GM18498 (cell line): ENCODE measurements around the gene NAV2.

Source experiments
- ATAC-seq: cut with Tn5 transposase; IDR thresholded peaks from one replicate; pipeline ENCODE4 v1.9.1; 2021; ENCODE audit warnings: mild to moderate bottlenecking, moderate library complexity; ENCODE audit not compliant: unreplicated experiment

NAV2 gene

DNA sequence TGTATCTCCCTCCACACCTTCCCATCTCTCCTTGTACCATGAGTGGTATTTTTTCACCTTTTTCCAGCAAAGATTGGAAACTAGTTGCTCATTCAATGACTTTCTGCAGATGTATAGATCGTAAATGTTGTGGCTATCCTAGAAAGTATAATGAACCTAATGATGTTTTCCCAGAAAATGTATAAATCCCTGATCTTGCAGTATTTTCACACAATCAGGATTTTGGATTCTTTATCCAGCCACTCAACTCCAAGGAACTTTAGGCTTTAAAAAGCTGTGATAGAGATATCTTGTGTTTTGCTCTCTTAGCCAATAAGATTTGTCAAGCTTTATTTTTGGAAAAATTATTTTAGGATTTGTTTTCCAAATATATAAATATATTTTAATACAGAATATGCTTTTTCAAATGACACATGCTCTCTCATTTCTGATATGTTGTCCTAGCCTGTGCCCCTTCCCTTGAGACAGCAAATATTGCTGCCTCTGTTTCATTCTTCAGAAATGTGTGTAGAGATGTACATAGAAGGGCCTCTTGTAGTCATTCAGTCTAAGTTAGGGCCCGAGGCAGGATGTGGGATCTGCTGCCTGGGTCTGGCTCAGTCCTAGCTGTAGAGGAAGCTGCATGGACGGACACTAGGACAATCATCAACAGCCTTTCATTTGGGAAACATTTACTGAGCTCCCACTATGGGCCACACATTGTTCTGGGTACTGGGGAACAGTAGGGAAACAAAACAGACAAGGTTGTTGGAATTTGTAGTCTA is 62.4 kb downstream of the NAV2 start:
- no peak for ATAC-seq

DNA sequence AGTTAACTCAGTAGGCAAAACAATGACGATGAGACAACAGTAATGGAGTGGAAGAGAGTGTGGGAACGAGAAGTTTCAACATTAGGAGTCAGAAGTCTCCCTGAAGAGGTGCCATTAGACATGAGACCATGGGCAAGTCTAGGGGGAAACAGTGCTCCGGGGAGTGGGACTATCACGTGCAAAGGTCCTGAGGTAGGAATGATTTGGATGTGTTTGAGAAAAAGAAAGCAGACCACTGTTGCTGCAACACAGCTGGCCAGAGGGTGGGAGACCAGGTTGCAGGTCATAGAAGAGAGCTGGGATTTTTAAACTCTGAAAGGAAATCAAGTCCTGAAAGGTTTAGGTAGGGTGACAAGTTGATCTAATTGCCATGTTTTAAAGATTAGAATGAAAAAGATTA is 63.0 kb downstream of the NAV2 start:
- ATAC-seq = no peak

DNA sequence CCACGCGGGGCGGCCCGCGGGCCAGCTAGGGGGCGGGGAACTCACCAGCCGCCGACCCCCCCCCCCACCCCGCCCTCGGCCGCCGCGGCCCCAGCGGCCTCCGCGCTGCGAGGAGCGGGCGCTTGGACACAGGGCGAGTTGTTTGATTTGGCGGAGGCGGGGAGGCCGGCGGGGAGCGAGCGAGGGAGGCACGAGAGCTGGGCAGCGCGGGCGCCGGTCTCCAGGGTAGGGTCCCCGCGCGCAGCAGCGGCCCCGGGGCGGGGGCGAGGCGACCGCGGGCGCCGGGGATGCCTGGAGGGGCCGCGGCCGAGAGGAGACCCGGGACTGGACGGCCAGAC is 64.4 kb downstream of the NAV2 start:
- peak; percentile 43 for ATAC-seq

DNA sequence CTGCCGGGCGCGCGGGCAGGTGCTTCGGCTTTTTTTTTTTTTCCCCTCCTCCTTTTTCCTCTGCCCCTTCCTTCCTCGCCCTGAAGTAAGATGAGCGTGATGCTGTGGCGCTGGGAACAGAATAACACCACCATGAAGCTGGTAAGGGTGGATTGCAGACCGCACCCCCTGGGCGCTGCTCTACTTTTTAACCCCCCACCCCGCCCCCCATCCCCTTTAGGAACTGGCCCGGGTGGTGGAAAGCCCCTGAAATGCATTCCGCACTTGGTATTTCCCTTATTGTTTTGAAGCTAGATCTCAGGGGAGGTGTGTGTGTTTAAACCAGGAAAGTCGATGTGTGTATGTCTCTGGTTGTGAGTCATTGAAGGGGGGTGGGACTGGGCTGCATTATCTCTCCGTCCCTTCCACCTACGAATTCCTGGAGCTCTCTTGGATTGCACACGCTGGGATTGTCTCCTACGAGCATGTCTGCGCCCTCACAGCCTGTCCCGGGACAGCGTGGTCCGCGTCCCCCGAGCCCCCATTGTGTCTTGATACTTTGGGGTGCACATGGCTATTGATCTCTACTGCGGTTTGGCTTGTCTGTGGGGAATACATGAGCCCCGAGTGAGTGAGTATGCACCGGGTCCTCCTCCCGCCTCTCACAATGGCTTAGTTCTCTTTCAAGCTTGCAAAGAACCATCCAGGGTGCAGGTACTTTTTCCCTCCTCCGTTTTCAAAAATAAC is 64.9 kb downstream of the NAV2 start:
- ATAC-seq = peak; percentile 75

DNA sequence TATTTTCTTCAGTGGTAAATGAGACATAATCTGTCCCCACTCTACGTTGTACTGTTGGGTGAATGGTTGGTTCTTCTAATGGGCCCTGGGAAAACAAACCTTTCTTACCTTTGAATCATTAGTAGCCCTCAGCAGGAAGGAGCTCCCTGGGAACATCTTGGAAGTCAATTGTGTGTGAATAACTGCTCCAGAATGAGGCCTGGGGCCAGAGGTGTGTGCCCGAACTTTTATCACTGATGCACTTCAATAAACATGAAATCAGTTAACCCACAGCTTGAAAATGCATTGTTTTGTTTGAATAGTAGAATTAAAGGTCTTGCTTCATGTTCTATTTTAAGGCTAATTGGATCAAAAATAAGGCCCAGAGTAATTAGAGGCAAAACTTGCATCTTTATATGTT is 67.1 kb downstream of the NAV2 start:
- ATAC-seq = no peak

DNA sequence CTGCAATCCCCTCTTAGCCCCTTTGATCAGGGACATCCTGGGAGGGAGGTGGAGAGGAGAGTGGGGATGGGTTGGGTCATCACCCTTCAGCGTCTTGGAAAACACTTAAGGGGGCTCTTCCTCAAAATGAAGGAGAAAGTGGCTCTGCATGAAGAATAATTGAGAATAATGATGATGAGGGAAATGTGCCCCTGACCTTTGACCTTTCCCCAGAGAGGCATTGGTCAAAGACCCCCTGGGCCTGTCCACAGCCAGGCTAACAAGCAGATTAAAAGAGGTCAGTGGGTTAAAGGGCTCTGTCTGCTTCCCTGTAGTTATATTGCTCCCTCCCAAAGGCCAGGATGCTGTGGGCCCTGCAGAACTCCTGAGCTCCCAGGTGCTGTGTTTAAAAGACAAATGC is 68.7 kb downstream of the NAV2 start:
- ATAC-seq = no peak

DNA sequence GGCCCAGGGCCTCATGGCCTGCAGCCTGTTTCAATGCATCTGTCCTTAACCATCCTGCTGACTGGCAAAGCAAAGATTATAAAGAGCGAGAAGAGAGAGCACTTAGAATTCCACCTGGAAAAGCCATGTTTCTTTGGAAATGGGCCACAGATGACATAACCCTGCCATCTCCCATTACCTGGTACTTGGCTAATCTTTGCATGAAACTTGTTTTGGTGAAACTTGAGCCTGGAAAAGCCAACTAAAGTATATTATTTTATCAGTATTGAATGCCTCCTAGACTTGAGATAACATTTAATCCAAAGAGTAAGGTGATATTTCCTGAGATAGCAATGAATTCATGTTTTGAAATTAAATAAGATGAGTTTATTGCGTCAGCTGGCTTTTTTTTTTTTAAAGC is 72.6 kb downstream of the NAV2 start:
- no peak for ATAC-seq

DNA sequence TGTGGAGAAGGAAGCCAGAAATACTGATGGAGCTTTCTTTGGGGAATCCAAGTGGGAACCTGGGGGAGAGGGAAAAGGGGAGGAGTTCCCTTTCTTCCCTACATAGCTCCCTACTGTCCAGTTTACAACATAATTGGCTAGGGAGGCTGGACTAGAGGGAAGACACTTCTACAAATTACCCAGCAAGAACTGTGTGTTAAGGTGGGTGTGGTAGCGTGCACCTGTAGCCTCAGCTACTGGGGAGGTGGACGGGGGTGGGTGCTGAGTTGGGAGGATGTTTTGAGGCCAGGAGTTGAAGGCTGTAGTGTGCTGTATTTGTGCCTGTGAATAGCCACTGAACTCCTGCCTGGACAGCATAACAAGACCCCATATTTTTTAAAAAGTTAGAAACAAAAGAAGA is 74.0 kb downstream of the NAV2 start:
- ATAC-seq = no peak

DNA sequence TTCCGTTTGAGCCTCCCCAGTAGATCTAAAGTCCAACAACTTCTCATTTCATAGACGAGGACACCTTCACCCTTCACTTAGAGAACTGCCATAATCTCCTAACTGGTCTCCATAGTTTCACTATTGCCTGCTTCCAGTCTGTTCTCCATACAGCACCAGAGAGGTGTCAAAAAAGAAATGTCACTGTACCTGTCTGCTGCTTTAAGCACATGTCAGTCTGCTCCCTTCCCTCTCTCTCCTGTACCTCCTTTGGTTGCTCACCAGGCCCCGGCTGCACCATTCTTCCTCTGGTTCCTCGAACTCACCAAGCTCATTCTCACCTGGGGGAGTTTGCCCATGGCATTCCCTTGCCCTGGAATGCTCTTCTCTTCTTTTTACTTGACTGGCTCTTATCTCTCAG is 75.8 kb downstream of the NAV2 start:
- ATAC-seq = no peak

DNA sequence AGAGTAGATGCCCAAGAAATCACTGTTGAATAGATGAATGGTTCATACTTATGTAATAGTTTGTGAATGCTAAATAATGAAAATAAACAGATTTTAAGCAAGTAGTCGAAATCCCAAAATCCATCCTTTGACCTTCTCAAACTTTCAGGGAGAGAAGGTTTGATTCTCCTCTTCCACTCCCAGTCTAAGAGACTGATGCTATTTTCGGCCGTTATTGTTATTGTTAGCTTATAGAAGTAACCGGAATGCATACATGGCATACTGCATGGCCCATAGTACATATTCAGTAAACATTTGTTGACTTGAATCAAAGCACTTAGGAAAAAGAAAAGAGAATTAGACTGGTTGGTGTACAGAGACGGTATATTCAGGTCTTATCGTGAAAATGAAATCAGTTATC is 76.6 kb downstream of the NAV2 start:
- no peak for ATAC-seq

DNA sequence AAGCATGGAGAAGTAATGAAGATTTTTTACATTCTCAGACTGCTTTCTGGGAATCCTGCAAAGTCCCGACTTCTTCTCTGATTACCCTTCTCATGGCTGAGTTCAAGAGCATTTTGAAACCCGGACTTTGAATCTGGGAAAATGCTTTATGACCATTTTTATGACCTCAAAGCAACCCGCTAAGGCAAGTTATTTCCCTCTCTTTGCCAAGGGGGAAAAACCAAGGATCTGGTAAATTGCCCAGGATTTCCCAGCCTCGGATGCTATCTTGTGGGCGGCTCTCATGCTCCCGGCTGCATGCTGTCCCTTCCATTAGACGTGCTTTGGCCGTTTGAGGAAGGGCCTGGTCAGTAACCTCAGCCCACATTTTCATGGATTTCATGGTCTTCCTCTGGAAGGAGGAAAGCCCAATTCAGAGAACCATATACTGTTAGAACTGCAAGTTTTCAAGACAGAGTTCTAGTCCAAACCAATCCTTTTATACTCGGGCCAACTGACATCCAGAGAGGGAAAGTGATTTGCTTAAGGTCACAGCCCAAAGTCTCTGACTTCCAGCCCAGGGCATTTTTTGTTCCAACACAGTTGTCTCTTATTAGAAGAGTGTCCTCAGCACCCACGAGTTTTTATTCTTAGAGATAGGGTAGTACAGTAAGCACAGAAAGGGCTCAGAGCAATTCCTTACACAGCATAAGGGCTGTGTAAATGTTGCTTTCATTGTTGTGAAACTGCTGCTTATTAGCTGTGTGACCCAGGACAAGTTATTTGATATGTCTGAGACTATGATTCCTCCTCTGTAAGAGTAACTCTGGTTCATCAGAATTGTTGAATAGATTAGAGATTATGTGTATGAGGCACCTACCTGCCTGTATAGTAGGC is 77.4 kb downstream of the NAV2 start:
- no peak for ATAC-seq

DNA sequence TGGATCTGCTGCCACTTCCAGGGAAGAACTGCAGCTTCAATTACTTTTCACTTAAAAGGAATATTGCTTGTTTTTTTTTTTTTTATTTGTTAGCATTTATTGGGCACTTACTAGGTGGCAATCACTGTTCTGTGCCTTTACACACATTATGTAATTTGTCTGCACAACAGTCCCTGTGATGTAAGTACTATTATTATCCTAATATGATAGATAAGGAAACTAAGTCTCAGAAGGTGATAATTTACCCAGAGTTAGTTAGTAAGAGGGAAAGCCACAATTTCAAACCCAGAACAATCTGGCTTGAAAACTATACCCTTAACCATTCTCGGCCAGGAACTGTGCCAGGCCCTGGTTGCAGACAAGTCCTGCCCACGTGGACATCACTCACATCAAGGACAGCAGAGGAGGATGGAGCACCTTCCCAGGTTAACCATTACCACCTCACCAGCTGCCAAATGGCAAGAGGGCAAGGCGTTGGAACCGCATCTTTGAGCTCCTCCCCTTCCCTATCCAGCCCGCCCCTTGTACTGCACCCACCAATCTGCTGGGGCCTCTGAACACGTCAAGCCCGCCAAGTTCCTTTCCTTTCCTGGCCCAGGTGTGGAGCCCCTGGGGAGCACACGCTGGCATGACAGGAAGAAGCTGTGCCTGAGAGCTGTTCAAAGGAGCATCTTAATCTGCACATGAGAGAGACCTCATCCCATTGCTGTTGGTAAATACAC is 78.4 kb downstream of the NAV2 start:
- ATAC-seq = peak; percentile 60

DNA sequence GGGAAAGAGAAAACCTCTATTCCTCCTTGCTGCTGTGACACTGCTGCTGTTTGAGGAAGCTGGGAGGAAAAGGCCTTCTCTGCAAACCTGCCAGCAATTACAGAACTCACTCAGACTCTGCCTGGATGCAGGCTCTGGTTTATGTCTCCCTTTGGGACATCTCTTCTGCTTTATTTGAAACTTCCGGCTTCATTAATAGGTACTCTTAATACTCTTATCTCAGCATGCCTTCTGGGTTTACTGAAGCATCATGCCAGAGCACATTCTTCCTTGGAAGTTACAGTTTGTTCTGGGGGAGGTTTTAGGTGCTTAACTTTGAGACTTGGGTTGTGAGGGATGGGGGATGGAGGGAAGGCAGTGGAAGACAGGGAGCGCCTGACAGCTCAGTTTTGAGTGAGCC is 79.9 kb downstream of the NAV2 start:
- ATAC-seq = no peak

DNA sequence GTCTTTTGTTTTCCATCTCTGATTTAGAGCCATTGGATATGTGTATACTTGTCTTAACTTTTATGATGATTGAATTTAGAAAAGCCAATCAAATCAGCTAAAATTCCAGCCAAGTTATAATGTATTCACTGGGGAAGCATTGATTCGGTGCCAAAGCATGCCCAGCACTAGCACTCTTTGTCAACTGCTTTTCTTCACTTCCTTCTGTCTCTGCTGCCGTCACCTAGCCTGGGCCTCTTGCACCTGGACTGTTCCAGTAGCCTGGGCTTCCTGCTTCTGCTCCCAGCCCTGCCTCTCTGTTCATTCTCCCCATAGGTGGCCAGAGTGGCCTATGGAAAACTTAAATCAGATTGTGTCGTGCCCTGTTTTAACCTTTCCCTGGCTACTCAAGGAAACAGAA is 80.7 kb downstream of the NAV2 start:
- no peak for ATAC-seq

DNA sequence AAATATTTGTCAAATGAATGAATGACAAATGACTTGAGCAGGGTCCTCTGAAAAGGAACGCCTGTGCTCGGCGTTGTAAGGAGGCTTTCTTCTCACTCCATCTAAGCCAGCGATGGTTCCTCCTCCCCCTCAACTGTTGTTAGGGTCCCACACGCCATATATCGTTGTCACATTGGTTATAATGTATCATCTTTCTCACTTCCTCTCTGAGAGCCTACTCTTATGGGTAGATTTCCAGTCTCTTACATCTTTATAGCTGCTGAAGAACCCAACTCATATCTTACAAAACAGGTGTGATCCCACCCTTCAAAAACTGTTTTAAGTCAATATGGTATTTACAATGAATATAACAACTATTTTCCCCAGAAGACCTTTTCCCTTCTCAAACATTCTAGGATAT is 81.5 kb downstream of the NAV2 start:
- ATAC-seq = no peak

DNA sequence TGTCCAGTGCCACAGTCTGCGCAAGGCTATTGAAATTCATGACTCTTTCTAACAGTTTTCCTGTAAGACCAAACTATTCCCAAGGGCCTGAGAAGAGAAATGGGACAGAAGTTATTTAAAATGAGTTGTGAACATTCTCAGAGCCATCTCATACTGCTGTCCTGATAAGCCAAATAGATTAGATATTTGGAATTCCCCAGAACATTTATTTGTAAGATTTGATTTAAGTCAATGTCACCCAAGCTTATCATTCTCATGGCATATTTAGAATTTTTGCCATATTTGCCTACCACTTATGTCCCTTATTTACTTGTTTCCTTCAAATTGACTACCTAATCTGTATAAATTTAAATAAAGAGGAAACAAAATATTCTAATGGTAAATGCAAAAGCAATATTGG is 82.4 kb downstream of the NAV2 start:
- ATAC-seq = no peak

DNA sequence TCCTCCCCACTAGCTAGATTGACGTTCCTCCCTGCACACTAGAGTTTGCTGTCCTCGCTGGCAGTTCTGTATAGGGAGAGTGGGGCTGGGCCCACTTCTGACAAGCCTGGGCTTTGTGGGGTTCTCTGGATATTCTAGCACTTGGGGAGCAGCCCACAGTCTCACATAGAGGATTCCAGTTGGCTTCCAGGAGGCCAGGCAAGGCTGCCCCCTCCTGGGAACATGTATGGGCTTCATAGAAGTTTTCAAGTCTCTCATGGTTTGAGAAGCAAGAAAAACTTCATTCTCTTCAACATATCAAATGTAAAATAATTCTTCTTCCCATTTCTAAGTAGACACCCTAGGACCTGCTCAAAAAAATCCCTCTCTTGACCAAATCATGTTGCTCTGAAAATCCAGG is 87.5 kb downstream of the NAV2 start:
- no peak for ATAC-seq

DNA sequence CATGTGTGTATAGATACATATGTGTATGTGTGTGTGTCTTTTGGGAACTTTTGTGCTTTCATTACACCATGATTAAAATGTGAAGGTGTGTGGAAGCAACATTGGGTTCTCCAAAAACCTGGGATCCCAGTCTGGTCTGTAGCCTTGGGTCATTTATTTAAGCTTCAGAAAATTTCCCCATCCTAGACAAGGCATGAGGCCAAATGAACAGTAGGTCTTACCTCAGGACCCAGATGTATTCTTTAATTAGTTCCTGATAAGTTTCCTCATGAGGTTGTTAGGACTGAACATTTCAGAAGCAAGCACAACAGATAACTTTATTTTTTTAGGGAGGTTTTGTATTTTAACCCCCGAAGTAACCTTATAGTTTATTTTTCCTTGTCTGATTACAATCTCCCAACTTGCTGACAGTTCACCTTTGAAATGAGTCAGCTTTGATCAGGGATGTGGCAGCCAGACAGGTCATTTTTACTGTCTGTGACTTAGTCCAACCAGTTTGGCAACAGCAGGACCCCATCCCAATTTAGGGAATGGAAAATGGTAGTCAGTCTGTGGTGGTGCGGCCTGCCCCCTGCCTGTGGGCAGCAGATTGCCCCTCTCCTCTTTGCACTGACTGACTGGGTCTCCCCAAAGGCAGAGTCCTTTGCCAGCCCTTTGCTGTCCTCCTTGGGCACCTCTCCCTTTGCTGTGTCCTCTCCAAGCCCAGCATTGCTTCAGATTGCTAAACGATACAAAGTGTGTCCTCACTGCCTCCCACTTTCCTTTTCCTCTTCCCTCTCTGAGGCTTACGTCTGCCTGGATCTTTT is 88.3 kb downstream of the NAV2 start:
- ATAC-seq = no peak

DNA sequence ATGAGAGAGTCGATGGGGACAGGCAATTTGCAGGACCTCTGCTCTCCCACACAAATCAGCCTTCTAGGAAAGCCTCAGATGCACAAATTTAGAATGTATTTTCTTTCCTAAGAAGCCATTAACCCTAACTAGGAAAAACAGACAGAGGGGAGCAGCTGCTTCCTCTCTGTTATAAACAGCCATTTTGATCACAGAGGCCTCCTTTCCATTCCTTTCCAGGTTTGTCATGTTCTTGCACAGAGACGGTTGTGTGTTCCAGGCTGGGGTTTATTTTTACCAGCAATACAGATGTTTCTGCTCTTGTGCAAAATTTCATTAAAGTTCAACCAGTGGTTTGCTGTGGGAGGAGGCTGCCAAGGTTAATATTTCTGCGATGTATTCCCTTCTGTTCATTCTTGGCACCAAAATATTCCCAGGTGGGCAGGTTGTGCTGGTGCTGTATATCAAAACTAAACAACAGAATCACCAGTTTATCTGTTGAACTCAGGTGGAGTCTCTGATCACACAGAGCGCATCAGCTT is 90.2 kb downstream of the NAV2 start:
- ATAC-seq = no peak

DNA sequence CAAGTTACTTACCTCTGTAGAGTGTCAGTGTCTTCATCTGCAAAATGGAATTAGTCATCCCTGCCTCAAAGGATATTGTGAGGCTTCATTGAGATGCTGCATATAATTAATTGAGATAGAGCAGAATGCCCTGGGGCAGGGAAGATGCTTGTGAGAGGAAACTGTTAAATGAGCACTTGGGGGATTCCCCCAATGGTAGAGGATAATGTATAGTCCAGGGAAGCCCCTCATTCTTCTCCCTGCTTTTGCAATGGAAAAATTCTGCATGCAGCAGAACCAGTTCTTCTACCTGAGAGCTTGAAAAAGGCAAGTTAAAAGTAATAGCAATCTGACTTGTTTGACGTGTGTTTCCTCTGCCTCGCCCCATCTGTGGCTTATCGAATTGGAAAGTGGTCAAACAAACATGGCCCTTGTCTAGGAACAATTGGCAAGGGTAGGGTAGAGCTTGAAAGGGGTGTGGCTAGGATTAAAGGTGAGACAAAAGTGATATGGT is 90.9 kb downstream of the NAV2 start:
- ATAC-seq = no peak
